ENCODE results near the gene SIGMAR1.

DNA sequence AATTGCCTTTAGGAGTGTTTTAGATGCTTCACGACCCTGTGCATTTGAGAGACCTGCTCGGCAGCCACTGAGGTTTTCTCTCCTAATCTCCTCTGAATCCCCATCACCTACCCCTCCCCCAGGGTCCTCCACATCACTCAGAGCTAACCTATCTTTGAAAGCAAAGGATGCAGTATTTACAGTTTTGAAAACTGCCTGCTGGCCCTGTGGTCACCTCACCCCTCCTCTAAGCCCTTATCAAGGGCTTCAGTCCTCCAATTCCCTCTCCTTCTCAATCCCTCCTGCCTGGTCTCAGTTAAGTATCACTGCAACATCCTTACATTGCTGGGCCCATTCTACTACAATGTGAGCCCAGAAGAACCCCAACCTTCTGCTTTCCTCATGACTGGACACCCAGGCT lies 30.3 kb downstream of the SIGMAR1 start:
- TF ChIP-seq, protein P1, sequence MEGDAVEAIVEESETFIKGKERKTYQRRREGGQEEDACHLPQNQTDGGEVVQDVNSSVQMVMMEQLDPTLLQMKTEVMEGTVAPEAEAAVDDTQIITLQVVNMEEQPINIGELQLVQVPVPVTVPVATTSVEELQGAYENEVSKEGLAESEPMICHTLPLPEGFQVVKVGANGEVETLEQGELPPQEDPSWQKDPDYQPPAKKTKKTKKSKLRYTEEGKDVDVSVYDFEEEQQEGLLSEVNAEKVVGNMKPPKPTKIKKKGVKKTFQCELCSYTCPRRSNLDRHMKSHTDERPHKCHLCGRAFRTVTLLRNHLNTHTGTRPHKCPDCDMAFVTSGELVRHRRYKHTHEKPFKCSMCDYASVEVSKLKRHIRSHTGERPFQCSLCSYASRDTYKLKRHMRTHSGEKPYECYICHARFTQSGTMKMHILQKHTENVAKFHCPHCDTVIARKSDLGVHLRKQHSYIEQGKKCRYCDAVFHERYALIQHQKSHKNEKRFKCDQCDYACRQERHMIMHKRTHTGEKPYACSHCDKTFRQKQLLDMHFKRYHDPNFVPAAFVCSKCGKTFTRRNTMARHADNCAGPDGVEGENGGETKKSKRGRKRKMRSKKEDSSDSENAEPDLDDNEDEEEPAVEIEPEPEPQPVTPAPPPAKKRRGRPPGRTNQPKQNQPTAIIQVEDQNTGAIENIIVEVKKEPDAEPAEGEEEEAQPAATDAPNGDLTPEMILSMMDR (IDR thresholded peaks at IDR 0.05; ENCODE audit: insufficient read depth, low read depth, low read length) = no peak
- TF ChIP-seq EZH2 (IDR thresholded peaks at IDR 0.05; ENCODE audit: insufficient read depth, low read length) = no peak

Measured in astrocyte (in vitro differentiated cells and primary cell).